SK-N-SH (cell line): Measurements from ENCODE around the gene IFI6. TPM values are rescaled to one million over a fixed set of nuclear protein-coding genes. Genes with fewer than 3 reads are reported as not detected.

ENCODE experiments used
- CTCF ChIA-PET: fragments of 300-600, 350-600 bp; formaldehyde crosslinking; extraction: SDS; loops from one replicate; lab custom pipeline; 2021; lab: Yijun Ruan, JAX
- POLR2A ChIA-PET: fragments of 350-600 bp; sonication (Branson Sonifier 250); formaldehyde crosslinking; extraction: SDS; loops from one replicate; lab custom pipeline; 2020; ENCODE audit warnings: antibody characterized with exemption, inconsistent platforms; lab: Yijun Ruan, JAX
- DNase-seq: peaks from one replicate; pipeline ENCODE4 v3.0.0; 2012
- H2AFZ ChIP-seq: fragments of 200-600 bp; sonication (generic); 2 replicates; pipeline ENCODE4 v1.8.1; 2016; ENCODE audit warnings: antibody characterized with exemption, mild to moderate bottlenecking, low read depth
- H3F3A ChIP-seq: fragments of 200-600 bp; sonication (generic); replicated peaks from 2 replicates; pipeline ENCODE3; 2016; ENCODE audit warnings: antibody characterized with exemption, mild to moderate bottlenecking; ENCODE audit not compliant: insufficient read depth
- H3K27ac ChIP-seq, 2 experiments: fragments of 200-500 bp in 1 of 2; fragments of 200-600 bp in 1 of 2; sonication (Bioruptor generic) in 1 of 2; sonication (generic), shearing (Covaris generic) in 1 of 2; 2 replicates each; pipeline versions ENCODE4 v1.5.1 to v1.6.1; 2014 to 2016; ENCODE audit warnings: low read depth in 2 of 2, inconsistent platforms in 1 of 2, low read length in 1 of 2, mild to moderate bottlenecking in 1 of 2, mixed read lengths in 1 of 2
- H3K27me3 ChIP-seq: fragments of 200-600 bp; sonication (generic), shearing (Covaris generic); 2 replicates; pipeline ENCODE4 v1.6.1; 2016; ENCODE audit warnings: mixed run types; ENCODE audit not compliant: insufficient read depth
- H3K36me3 ChIP-seq, 2 experiments: fragments of 200-500 bp in 1 of 2; fragments of 200-600 bp in 1 of 2; sonication (Bioruptor generic) in 1 of 2; sonication (generic) in 1 of 2; replicated peaks in 1 of 2; 2 replicates each; pipeline versions ENCODE3 to v1.5.1; 2014 to 2016; ENCODE audit warnings: low read length in 1 of 2, mild to moderate bottlenecking in 1 of 2; ENCODE audit not compliant: insufficient read depth in 2 of 2, control insufficient read depth in 1 of 2
- H3K4me1 ChIP-seq, 2 experiments: fragments of 200-500 bp in 1 of 2; fragments of 200-600 bp in 1 of 2; sonication (Bioruptor generic) in 1 of 2; sonication (generic), shearing (Covaris generic) in 1 of 2; 2 replicates each; pipeline versions ENCODE4 v1.5.1 to v1.6.1; 2014 to 2016; ENCODE audit warnings: low read depth in 1 of 2, low read length in 1 of 2, mixed run types in 1 of 2; ENCODE audit not compliant: insufficient read depth in 2 of 2, control insufficient read depth in 1 of 2
- H3K4me2 ChIP-seq: fragments of 200-600 bp; sonication (generic), shearing (Covaris generic); 2 replicates; pipeline ENCODE4 v1.6.1; 2017; ENCODE audit warnings: mixed run types
- H3K4me3 ChIP-seq, 2 experiments: fragments of 200-500 bp in 1 of 2; fragments of 200-600 bp in 1 of 2; sonication (Bioruptor generic) in 1 of 2; sonication (generic), shearing (Covaris generic) in 1 of 2; 2 replicates each; pipeline versions ENCODE4 v1.5.1 to v1.8.1; 2014 to 2016; ENCODE audit warnings: low read depth in 2 of 2, inconsistent platforms in 1 of 2, low read length in 1 of 2, mild to moderate bottlenecking in 1 of 2, mixed read lengths in 1 of 2, moderate library complexity in 1 of 2
- H3K79me2 ChIP-seq: fragments of 200-600 bp; sonication (generic); 2 replicates; pipeline ENCODE4 v1.8.1; 2017; ENCODE audit warnings: mild to moderate bottlenecking; ENCODE audit not compliant: insufficient read depth
- H3K9ac ChIP-seq: fragments of 200-600 bp; sonication (generic); 2 replicates; pipeline ENCODE4 v1.6.1; 2017; ENCODE audit warnings: mixed run types
- H3K9me2 ChIP-seq: fragments of 200-600 bp; sonication (generic); 2 replicates; pipeline ENCODE4 v1.6.1; 2017; ENCODE audit warnings: mixed run types
- H3K9me3 ChIP-seq: fragments of 200-600 bp; sonication (generic); 2 replicates; pipeline ENCODE4 v1.6.1; 2017; ENCODE audit warnings: mixed run types, mild to moderate bottlenecking, moderate library complexity
- H4K20me1 ChIP-seq: fragments of 200-600 bp; sonication (generic); 2 replicates; pipeline ENCODE4 v1.6.1; 2017; ENCODE audit warnings: mild to moderate bottlenecking, mixed run types; ENCODE audit not compliant: insufficient read depth
- EP300 ChIP-seq, 2 experiments: IDR thresholded peaks; 2 replicates each; pipeline versions ENCODE4 v1.4.0 to v1.6.1; 2012; ENCODE audit warnings: borderline replicate concordance in 1 of 2, low read depth in 1 of 2, low read length in 1 of 2
- GABPA ChIP-seq: IDR thresholded peaks from 2 replicates; pipeline ENCODE4 v1.4.0; 2012; ENCODE audit warnings: low read depth, mild to moderate bottlenecking
- GATA2 ChIP-seq: sonication (generic); formaldehyde crosslinking; IDR thresholded peaks from 2 replicates; pipeline ENCODE4 v1.5.0; 2020; ENCODE audit warnings: mild to moderate bottlenecking, missing genetic modification reagents
- IRF3 ChIP-seq: fragments of 150-350 bp; IDR thresholded peaks from 2 replicates; pipeline ENCODE4 v1.6.1; 2016; ENCODE audit warnings: mild to moderate bottlenecking, low read depth, low read length
- MAX ChIP-seq: IDR thresholded peaks from 2 replicates; pipeline ENCODE4 v1.4.0; 2012; ENCODE audit warnings: low read depth
- MXI1 ChIP-seq: IDR thresholded peaks from 2 replicates; pipeline ENCODE4 v1.6.1; 2012; ENCODE audit warnings: mild to moderate bottlenecking, low read depth, low read length, improper control_type of control experiment
- NFIC ChIP-seq: IDR thresholded peaks from 2 replicates; pipeline ENCODE4 v1.4.0; 2012; ENCODE audit warnings: borderline replicate concordance
- NRF1 ChIP-seq: IDR thresholded peaks from 2 replicates; pipeline ENCODE4 v1.6.1; 2012; ENCODE audit warnings: low read depth, mild to moderate bottlenecking, low read length
- PBX3 ChIP-seq: IDR thresholded peaks from 2 replicates; pipeline ENCODE4; 2012
- RFX5 ChIP-seq: IDR thresholded peaks from 2 replicates; pipeline ENCODE4 v1.6.1; 2012; ENCODE audit warnings: mild to moderate bottlenecking, improper control_type of control experiment, low read length
- RXRA ChIP-seq: IDR thresholded peaks from 2 replicates; pipeline ENCODE4 v1.4.0; 2012; ENCODE audit warnings: low read depth, mild to moderate bottlenecking, borderline replicate concordance
- SIN3A ChIP-seq: IDR thresholded peaks from 2 replicates; pipeline ENCODE4 v1.6.1; 2012; ENCODE audit warnings: low read depth, mild to moderate bottlenecking, low read length, moderate library complexity, borderline replicate concordance
- TEAD4 ChIP-seq: IDR thresholded peaks from 2 replicates; pipeline ENCODE4 v1.4.0; 2012; ENCODE audit warnings: mild to moderate bottlenecking, borderline replicate concordance; ENCODE audit not compliant: insufficient read depth
- USF1 ChIP-seq: IDR thresholded peaks from 2 replicates; pipeline ENCODE4 v1.4.0; 2012; ENCODE audit warnings: low read depth, borderline replicate concordance
- YY1 ChIP-seq: IDR thresholded peaks from 2 replicates; pipeline ENCODE4 v1.4.0; 2012; ENCODE audit warnings: low read depth, mild to moderate bottlenecking
- ZBTB33 ChIP-seq: IDR thresholded peaks from 2 replicates; pipeline ENCODE4 v1.4.0; 2012; ENCODE audit warnings: low read depth, borderline replicate concordance
- polyA plus RNA-seq, 3 experiments: library from polyadenylated mRNA; depleted of rRNA; stranded (reverse); fragments of >200 nt; gene quantifications; 2 replicates each; pipeline ENCODE4 v1.2.3, GENCODE V29; 2012

IFI6 gene
- polyA plus RNA-seq, 1 of the 3 experiments (the other 2 are of a cell fraction): 35.6 TPM

- POLR2A ChIA-PET: no interaction called here
- H4K20me1 ChIP-seq: no peaks in the 10 kb centered on the region
- H3F3A ChIP-seq: no peaks in the 10 kb centered on the region
- H3K9me3 ChIP-seq: 0 out of 2 replicates have a peak, but pooled peaks cover 3% of the 10 kb centered on the region
- H3K27ac ChIP-seq: no peak overlapping the region
- H3K9me2 ChIP-seq: no peaks in the 10 kb centered on the region
- TF ChIP-seq GABPA (no peak), PBX3 (no peak), TEAD4 (no peak), NFIC (no peak), ZBTB33 (no peak), RXRA (no peak), SIN3A (no peak), USF1 (no peak), MXI1 (no peak), IRF3 (no peak), EP300 (IDR thresholded peaks at IDR 0.05; ENCODE audit: borderline replicate concordance in 1 of 2, low read depth in 1 of 2, low read length in 1 of 2) (no peak), MAX (no peak), RFX5 (no peak), NRF1 (no peak), GATA2 (CRISPR knock-in tag) (no peak), YY1 (no peak)
- H2AFZ ChIP-seq: no peak overlapping the region
- H3K4me1 ChIP-seq: no peaks in the 10 kb centered on the region
- H3K36me3 ChIP-seq: no peaks in the 10 kb centered on the region
- no peaks in the 10 kb centered on the region for H3K79me2 ChIP-seq
- DNase-seq: no peak
- H3K4me2 ChIP-seq: no peak overlapping the region
- CTCF ChIA-PET: interaction anchor here (1.1 kb wide), 1 partner anchor 47 kb away, joined by 4 read pairs; the partner anchor contains the start of gene FAM76A
- H3K9ac ChIP-seq: no peak overlapping the region
- H3K4me3 ChIP-seq: no peak overlapping the region
- no peaks in the 10 kb centered on the region; the same call in 1 of the 2 replicates for H3K27me3 ChIP-seq
Measured at GRCh38 chr1:27678747-27679146, 6.8 kb upstream of the IFI6 start.
